Measurements from ENCODE around the gene HLX.

HLX gene

GRCh38 chr1:220901881-220902280 is 22.6 kb downstream of the HLX start:
- no peak for DNase-seq

GRCh38 chr1:220902916-220903315 is 23.7 kb downstream of the HLX start:
- no peak for DNase-seq

GRCh38 chr1:220904876-220905275 is 25.6 kb downstream of the HLX start:
- no peak for DNase-seq

- no peak for DNase-seq
Measured at GRCh38 chr1:220905650-220906560, 26.7 kb downstream of the HLX start.

GRCh38 chr1:220906561-220907334 is 27.5 kb downstream of the HLX start:
- DNase-seq: no peak

GRCh38 chr1:220908757-220909156 is 29.5 kb downstream of the HLX start:
- DNase-seq: no peak

GRCh38 chr1:220910021-220910420 is 30.8 kb downstream of the HLX start:
- no peak for DNase-seq

- DNase-seq: no peak
Measured at GRCh38 chr1:220914283-220915116, 35.3 kb downstream of the HLX start.

- no peak for DNase-seq
Measured at GRCh38 chr1:220915117-220915440, 35.8 kb downstream of the HLX start.

- DNase-seq: no peak
Measured at GRCh38 chr1:220915954-220916353, 36.7 kb downstream of the HLX start.

- no peak for DNase-seq
Measured at GRCh38 chr1:220917101-220917500, 37.9 kb downstream of the HLX start.

GRCh38 chr1:220917535-220918209 is 38.4 kb downstream of the HLX start:
- DNase-seq: no peak

- DNase-seq: peak; percentile 66
Measured at GRCh38 chr1:220918285-220918951, 39.2 kb downstream of the HLX start.

GRCh38 chr1:220920967-220921366 is 41.7 kb downstream of the HLX start:
- DNase-seq: no peak

GRCh38 chr1:220921498-220921897 is 42.3 kb downstream of the HLX start:
- DNase-seq: no peak

- DNase-seq: no peak
Measured at GRCh38 chr1:220921971-220922635, 42.9 kb downstream of the HLX start.

- peak; percentile 54 for DNase-seq
Measured at GRCh38 chr1:220922951-220923350, 43.7 kb downstream of the HLX start.

GRCh38 chr1:220924331-220924970 is 45.2 kb downstream of the HLX start:
- no peak for DNase-seq

GRCh38 chr1:220925707-220926106 is 46.5 kb downstream of the HLX start:
- no peak for DNase-seq

- DNase-seq: no peak
Measured at GRCh38 chr1:220926146-220926545, 46.9 kb downstream of the HLX start.

GRCh38 chr1:220927442-220927841 is 48.2 kb downstream of the HLX start:
- peak; percentile 85 for DNase-seq
